ENCODE data around the gene NTRK1.

The NTRK1 gene

GRCh38 chr1:156887317-156887716 lies 26.7 kb downstream of the NTRK1 start:
- TF ChIP-seq CTCF (IDR thresholded peaks at IDR 0.05; ENCODE audit: extremely low read depth, missing control alignments), result no peak

GRCh38 chr1:156887734-156888133 lies 27.1 kb downstream of the NTRK1 start:
- DNase-seq (ENCODE audit: low spot score), result no peak
- TF ChIP-seq CTCF (IDR thresholded peaks at IDR 0.05; ENCODE audit: extremely low read depth, missing control alignments), result no peak

More at GRCh38 chr1:156887317-156887716, 26.7 kb downstream of the NTRK1 start:
- DNase-seq (ENCODE audit: low spot score), result no peak

DNA sequence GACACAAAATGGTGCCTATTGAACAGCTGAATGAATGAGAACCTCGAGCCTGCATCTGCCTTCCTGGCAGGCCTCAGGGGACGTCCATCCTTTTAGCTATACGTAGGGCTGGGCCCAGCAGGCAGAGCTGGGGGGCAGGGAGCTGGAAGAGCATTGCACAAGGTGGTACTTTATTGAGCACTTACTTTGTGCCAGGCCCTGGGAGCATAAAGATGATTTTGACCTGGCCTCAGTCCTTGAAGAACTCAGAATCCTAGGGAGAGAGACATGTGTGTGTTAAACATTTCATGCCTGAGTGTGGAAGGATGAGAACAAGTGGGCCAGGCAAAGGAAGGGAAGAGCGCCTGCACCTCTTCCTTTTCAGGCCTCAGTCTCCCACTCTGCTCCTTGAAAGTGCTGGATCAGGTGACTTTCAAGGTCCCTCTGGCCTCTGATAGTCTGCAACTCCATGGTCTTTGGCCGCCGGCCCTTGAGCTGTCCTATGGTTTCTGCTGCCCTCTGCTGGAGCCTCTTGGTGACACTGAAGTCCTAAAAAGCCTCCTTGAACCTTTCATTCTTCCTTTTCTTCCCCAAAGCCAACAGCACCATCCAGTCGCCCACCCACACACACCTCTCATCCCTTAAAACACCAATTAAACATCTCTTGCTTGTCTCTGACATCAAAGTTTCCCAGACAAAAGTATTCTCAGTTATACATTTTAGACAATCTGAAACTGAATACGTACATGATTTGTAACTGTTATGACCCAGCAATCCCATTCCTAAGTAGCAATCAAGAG lies 29.3 kb downstream of the NTRK1 start:
- peak; percentile 83 for DNase-seq (ENCODE audit: low spot score)
- peak; percentile 72 for TF ChIP-seq CTCF (IDR thresholded peaks at IDR 0.05; ENCODE audit: extremely low read depth, missing control alignments)

GRCh38 chr1:156892190-156893047 lies 31.8 kb downstream of the NTRK1 start:
- TF ChIP-seq CTCF (IDR thresholded peaks at IDR 0.05; ENCODE audit: extremely low read depth, missing control alignments), result peak; percentile 72

DNA sequence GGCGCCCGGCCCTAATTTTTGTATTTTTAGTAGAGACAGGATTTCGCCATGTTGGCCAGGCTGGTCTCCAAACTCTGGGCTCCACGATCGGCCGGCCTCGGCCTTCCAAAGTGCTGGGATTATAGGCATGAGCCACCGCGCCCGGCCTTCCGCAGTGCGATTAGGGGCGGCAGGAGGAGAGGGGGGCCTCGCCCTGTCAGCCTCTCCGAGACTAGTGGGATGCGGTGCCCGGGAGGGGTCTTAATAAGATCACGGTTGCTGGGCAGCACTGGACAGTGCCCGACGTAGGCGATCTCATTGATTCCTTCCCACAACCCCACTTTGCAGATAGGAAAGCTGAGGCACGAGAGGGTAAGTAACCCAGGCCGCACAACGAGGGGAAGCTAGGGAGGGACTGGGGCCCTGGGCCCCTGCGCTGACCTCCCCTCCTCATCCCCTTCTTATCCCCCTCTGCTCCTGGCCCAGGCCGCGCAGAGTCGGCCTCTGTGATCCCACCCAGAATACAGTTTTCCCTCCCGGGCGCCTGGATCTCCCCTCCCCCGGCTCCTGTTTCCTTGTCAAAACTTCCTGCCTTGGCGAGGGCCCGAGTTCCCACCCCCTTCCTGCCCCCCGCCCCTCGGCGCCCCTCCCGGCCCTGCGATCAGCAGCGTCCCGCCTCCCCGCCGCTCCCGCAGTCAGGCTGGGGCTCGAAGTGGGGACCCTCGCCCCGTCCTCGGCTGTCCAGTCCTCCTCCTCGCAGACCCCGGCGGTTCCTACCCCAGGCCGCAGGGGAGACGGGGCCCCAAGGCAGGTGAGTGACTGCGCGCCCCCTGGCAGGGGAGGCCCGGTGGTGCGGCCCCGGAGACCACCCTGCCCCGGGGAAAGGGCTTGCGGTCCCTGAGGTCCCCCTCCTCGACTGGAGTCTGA lies 32.6 kb downstream of the NTRK1 start, which contains the start of gene PEAR1:
Gene PEAR1, plus strand, starts transcription at position 671 of the 906 bp plus-strand sequence. CDS start 10,209 bp downstream, outside the sequence.
- no peak for DNase-seq (ENCODE audit: low spot score)
- TF ChIP-seq CTCF (IDR thresholded peaks at IDR 0.05; ENCODE audit: extremely low read depth, missing control alignments), result no peak

More at GRCh38 chr1:156892190-156893047, 31.8 kb downstream of the NTRK1 start:
- DNase-seq (ENCODE audit: low spot score), result peak; percentile 88

GRCh38 chr1:156894001-156894400 lies 33.3 kb downstream of the NTRK1 start:
- no peak for TF ChIP-seq CTCF (IDR thresholded peaks at IDR 0.05; ENCODE audit: extremely low read depth, missing control alignments)
- no peak for DNase-seq (ENCODE audit: low spot score)

Measured in GM20000 (cell line).